NCI-H2196 treated with DMSO at 0.1 percent for 48 hours (cell line): Measurements from ENCODE around the gene MMAB.

Source experiments
- DNase-seq: peaks from one replicate; lab custom pipeline; 2025; ENCODE audit not compliant: unreplicated experiment; lab: John Stamatoyannopoulos, UW

The MMAB gene

DNA sequence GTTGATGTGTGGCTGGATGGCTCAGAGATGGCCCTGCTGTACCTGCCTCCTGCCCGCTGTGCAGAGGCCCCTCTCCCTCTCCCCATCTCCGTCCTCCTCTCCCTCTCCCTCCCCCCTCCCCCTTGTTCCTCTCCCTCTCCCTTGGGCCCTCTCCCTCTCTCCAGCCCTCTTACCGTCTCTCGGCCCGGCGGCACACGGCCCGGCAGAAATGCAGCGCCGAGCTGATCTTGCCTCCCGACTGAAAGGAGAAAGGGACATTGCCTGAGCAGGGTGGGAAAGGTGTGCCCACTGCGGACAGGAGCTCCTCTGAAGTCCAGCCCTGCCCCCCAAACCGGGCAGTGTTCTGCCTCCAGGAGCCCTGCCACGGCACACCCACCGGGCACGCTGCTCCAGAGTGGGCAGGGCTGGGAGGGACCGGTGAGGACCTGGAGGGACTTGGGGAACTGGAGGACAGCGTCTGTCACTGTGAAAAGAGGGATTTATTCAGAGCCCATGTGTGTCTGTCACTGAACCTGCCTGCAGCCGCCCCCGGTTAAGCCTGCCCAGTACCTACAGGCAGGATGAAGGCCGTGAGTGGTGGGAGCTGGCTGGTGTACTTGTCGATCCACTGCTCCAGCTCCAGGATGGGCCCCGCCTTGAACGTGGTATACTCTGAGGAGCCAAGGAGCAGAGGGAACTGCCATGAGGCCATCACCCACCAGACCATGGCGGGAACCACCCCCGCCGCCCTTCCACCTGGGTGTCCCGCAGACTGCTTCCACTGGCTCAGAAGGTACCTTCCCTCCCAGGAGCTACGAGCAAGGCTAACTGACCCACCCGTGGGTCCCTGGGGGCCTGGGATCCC is 12.2 kb downstream of the MMAB start:
- DNase-seq = no peak

DNA sequence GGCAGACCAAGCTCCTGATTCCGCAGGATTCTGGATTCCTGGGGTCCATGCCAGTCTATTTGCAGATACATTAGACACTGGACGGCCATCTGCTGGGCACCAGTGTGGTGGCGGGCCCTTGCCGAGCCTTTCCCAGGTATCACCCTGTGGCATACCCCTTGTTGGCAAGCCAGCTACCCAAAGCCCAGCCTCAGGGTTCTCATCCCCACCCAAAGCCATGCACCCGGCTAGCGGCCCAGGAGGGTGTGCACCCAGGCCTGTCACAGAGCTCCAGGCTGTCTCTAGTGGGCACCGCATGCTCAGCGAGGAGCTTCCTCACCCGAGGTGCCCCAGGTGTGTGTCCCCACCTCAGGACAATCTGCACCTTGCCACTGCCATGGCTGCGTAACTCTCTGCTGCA is 13.7 kb downstream of the MMAB start:
- DNase-seq = no peak

DNA sequence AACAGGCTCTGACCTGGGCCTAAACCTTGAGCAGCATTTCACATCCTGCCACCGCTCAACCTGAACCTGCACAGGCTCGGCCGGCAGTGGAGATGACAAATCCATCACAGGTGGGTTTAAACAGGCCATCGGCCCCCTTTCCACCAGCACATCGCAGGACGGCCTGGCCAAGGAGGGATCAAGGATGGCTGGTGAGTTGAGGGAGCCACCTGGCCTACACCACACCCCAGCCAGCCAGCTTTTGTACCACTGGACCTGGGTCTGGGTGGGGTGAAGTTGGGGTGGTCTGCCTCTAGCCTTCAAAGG is 14.2 kb downstream of the MMAB start:
- DNase-seq = no peak

DNA sequence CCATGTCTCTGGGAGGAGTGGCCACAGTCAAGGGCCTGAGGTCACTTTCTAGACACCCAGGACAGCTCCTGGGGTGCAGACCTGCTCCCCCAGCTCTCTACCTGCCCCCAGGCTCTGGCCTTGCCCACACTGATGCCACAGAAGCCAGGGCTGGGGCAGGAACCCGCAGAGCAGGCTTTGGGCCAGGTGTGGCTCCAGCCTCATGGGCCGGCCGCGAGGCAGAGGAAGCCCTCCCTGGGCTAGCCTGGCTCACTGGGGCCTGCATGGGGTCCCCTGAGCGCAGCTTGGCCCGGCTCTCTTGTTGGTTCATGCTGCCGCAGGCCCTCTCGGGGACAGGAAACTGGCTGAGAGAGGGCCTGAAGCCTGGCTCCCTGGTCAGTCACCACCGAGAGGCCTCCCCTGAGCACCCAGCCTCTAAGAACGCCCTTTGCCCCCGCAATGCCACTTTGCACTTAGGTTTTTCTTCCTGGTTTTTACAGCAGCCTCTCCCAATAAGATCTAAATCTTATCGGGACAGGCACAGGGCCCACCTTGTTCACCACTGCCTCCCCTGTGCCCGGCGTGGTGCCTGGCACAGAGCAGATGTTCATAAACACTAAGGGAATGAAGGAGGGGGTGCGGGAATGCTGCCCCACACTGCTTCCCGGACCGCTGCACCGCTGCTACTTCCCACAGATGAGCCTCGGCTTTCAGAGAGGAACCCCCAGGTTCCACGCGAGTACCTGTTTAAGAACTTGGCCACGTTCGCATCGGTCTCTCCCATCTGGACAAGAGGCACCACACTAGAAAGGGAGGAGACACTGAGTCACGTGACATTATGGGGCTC is 14.7 kb downstream of the MMAB start:
- no peak for DNase-seq

DNA sequence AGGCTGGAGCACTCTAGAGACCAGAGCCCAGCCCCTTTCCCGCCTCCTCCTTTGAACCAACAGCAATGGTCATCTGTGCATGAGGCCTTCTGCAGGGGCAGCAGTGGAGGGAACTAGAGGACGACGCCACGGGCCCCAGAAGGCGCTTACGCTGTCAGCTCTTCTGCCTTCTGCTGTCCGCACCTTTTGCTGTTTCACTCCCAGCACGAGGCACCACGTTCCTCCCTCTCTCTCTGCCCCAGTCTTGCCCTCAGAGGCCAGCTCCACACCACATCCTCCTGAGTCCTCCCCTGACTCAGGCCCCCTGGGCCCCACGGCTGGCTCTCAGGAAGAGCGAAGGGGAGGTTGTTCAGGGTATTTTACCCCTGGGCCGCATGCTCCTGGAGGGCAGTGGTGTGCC is 15.5 kb downstream of the MMAB start:
- no peak for DNase-seq

DNA sequence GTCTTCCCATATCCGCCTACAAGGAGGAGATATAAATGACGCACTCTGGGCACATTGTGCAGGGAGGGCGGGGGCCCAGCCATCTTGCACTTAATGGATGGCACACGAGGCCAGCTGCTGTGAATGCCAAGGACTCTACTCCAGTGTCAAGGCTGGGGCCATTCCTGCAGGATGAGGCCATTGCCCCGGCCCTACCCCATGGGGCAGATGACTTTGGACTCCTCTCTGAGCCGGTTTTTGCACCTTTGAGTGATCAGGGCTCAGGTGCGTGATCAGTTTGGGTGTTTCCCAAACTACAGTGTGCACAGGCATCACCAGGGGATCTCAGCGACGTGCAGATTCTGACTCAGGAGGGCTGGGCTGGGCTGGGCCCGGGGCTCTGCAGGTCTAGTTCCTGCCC is 16.1 kb downstream of the MMAB start:
- no peak for DNase-seq

DNA sequence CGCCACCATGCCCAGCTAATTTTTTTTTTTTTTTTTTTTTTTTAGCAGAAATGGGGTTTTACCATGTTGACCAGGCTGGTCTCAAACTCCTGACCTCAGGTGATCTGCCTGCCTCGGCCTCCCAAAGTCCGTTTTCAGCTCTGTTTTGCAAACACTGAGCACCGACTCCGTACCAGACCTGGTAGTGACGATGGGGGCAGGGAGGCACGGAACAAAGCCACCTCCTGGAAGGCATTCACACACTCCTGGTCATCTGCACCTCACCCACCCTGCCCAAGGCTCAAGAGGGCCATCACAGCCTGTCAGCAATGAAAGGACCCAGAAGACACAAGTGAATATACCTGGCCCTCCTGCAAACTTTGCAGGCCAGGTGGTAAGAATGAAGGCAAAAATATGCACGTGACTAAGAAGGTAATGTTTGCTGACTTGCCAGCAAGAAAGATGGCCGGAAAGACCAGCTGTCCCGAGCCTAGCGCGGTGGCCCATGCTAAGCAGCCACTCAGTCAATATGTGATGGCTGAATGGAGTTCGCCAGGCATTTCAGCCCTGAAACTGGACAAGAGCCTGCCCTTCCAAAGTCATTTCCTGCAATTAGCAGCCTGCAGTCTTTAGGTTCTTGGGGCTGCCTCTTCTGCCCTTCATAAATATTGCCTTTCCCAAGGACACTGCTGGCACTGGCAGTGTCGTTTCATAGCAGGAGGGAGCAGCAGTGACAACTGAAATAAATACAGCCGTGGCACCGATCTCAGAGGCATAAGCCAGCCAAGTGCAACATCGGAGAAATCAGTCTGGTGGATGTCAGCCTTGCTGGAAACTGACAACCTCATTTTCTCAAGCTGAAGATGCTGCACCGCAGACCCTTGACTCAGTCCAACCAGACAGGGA is 17.6 kb downstream of the MMAB start:
- no peak for DNase-seq

DNA sequence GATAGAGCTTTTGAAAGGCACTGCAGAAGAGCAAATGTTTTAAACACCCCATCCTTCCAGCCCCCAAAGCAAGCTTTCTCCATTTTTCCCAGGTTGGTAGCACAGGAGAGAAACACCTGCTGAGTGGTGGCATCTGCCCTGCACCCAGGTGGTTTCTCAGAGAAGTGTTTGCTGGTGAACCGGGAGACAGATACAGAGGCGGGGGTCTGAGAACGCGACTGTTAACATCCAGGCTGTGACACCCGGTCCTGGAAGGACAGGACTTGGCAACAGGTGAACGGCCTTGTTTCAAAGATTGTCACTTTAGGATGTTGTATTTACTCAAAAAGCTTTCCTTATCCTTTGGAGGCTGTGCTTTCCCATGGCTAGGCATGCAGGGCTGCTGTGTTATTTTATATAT is 18.5 kb downstream of the MMAB start:
- DNase-seq = no peak

DNA sequence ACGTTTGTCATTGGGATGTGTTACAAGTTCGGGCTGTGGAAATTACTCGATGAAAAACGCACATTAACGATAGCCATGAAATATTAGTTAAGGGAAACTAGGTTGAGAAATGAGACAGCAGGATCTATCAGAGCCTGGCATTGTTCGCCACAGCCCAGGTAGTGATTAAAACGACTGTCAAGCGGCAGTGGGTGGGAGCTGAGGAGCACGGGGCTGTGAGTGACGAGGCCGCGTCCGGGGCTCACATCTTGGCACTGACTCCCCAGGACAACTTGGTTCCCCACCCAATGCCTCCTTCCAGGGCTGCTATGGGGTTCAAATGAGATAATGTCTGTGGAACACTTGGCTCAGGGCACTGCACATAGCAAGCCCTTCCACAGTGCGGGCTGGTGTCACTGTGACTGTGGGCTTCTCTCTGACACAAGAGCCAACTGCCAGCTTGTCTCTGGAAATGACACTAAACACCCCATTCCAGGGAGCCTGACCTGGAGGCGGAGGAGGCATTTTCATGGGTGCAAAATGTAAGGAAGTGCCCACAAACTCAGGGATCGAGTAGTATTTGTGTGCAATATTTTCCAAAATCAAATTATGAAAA is 19.3 kb downstream of the MMAB start:
- no peak for DNase-seq

DNA sequence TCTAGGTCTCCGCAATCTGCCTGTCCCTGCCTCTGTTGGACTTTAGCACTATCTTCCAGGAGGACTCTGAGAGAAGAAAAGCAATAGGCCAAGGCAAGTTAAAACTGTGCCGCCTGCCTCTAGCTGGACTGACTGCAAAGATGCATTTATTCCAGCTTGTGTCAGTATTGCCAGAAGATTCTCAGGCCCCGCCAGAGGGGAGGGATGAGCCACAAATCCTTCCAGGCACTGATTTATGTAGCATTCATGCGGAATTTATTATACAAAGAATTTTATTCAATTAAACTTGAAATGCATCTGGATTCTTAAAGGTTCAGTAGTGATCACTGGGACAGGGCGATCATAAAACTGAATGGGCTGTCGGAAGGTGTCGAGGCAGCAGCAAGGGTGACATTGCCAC is 19.8 kb downstream of the MMAB start:
- no peak for DNase-seq

DNA sequence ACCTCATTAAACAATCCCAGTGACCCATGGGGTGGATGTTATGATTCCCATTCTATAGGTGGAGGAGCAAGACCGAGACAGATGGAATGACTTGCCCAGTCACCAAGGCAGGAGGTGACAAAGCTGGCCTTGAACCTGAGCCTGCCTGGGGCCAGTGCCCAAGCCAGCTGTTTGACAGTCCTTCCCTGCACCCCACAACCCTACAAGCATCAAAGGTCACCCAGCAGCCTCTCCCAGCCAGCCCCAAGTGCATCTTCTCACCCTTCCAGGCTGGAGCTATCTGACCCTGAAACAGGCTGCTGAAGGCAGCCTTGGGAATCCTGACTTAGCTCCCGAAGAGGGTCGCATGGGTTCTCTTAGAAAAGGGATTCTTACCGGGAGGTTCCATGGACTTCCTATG is 20.3 kb downstream of the MMAB start:
- DNase-seq = no peak

DNA sequence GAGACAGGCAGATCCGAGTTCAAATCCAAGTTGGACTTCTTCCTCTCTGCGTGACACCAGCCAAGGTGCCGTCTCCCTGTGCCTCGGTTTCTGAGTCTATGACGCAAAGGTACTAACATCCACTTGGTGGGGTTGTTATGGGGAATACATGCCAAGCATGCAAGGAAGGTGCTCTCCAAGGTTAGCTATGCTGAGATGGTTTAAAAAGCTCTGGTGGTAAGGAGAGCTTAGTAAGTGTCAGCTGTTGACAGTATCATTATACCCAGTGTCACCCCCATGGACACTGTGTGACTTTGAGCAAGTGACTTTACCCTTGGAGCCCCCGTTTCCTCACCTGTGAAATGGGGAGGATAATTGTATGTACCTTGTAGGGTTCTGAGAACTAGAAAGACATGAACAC is 22.2 kb downstream of the MMAB start:
- no peak for DNase-seq

DNA sequence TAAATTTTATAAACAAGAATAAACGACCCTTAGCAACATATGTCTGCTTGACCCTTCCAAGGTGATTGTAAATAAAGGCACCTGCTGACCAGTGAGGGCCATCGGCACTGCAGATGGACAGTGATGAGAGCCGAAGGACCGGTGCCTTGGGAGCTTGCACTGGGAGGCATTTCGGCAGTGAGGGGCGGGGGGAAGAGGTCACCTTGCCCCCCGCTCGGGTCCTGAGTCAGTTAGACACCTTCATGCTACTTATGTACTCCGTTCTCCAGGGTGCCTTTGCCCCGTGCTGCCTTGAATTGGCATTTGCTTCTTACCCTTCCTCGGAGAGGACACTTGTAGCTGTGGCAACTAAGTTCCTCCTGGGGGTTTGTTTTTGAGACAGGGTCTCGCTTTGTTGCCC is 23.0 kb downstream of the MMAB start:
- DNase-seq = no peak

DNA sequence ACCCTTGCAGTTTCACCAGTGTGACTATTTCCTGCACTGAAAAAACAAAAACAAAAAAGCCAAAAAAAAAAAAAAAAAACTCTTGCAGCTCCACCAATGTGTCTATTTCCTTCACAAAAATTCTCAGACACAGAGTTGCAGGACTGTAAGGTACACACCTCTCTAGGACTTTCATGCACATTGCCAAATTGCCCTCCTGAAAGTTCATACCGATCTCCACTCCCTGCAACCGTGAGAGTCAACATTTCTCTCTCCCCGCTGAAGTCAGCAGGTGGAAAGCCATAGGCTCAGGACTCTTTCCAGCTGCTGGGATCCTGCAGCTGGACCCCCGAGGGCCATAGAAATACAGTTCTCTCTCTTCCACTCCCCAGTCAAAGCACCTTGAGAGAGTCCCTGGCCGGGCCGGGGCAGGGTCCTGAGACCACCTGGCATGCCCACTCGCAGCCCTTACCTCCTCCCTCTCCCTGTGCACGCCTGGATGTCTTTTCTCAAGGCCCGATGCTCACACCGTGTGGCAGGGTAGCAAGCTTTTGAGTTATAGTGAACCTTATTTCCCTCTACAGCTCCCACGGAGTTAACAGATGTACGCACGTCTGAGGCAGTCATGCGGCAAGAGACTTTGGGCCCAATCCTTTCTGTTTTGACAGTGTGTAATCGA is 23.6 kb downstream of the MMAB start:
- DNase-seq = no peak

DNA sequence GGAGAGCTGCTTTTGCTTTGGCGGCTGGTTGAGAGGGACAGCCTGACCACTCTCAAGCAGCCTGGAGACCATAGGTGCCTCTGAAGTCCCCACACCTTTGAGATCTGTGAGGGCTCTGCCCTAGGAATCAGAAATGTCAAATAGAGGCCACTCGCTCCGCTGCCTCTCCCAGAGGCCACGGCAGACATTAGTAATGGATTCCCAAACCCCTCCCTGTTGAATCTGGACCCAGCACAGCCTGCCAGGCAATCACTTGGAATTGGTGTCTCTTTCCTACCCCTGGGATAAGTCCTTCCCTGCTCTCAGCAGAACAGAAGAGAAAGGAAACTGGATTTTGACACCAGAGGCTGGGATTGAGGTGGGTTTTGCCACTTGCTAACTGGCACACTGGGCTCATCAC is 25.0 kb downstream of the MMAB start:
- no peak for DNase-seq

DNA sequence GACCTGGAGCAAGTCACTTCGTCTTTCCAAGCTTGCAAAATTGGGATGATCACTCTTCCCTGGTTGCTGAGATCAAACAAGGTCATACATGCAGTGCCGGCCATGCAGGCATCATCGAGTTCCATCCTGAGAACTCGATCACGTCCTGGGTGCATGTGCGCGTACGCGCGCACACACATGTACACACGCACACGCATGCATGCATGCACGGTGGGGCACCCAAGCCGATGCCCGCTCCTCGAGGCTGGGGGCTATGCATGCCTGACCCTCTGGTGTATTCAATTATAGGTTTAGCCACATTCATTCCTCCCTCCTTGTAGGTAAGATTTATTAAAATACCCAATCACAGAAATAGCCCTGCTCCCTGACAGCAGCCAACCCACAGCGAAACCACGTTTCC is 26.0 kb downstream of the MMAB start:
- DNase-seq = no peak

DNA sequence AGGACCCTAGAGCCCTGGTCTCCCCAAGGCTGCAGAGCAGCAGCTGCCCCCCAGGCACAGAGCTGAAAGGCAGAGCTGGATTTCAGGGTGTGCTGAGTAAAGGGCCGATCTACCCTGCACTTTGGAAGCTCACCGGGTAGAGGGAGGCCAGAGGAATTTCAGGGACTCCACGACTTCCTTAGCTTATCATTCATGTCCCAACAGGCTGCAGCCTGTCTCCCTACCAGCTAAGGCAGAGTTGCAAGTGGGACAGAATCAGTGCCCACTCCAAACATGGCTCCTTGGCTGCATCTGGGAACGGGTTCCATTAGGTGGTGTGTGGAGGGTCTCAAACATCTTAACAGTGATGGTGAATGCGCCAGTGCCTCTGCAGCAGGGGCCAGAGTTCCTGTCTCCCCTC is 27.5 kb downstream of the MMAB start:
- DNase-seq = no peak

DNA sequence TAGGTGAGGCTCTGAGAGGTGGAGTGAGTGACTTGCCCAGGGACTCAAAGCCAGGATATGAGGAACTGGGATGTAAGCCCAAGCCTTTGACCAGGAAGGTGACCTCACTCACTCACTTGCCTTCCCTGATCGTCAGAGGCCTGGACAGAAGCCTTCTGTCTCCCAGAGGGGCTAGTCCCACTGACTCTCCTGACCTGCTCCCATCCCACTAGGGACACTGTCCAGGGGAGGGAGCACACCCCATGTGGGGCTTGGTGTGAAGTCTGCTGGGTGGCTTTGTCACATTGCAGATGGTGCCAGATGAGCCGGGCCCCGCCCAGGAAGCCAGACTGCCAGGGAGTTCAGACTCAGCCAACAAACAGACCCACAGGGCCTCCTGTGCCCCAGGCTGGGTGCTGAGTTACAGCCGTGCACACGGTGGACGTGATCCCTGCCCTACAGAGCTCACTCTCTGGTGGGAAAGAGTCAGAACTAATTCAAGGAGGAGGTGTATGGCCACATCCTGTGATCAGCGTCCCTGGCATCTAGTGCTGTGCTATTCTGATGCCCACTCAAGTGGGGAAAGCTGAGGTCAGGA is 28.3 kb downstream of the MMAB start:
- no peak for DNase-seq

DNA sequence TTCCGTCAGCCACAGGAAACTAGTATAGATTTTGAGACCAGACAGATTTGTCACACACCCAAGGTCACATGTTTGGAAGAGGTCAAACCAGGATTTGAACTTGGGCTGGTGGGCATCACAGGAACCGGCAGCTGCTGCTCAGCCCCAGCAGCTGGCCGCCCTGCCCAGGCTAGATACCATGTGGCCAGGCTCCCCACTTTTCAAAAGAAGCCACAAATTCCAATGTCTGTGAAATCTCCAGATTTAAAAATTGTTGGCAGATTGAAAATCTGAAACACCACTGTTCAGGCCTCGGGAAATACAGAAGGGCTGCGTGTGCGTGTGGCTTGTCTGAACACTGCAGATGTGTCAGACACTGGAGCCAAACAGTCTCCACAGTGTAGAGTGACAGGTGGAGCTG is 30.4 kb downstream of the MMAB start:
- DNase-seq = no peak

DNA sequence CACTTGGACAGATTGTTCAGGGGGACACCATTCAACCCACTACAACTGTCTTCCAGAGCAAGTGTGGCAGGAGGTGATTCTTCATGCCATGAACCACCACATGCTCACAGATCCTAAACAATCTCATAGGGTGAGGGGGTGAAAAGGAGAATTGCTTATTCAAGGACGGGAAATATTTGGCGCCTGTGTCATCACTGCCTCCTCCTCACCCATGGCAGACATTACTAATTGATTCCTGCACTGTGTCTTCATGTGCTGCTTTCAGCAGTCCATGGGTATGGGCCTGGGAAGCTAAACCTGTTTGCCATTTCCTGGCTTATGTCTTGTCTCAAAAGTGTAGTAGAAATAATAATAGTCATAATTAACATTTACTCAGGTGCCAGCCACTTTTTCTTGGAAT is 31.3 kb downstream of the MMAB start:
- no peak for DNase-seq

DNA sequence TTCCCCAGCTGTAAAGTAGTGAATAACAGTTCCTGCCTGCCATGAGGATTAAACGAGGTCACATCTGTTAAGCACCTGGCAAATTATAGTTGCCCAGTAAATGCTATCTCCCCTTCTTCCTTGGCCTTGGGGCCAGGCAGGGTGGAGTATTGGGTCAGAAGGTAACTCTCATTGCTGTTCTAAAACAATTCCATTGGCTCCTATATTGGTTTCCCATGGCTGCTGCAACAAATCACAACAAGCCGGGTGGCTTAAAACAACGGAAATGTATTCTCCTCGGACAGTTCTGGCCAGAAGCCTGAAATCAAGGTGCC is 31.9 kb downstream of the MMAB start:
- no peak for DNase-seq
